Dendritic cell treated with granulocyte-macrophage colony-stimulating factor and Interleukin-4, amounts not matched to agents 40 ng/mL and 50 ng/mL, for 4 days (primary cell): ENCODE measurements around the gene BCAS3.

Source experiments
- H3K27ac Mint-ChIP-seq: one replicate; pipeline ENCODE4 v1.8.0; 2022; ENCODE audit warnings: mild to moderate bottlenecking, mixed read lengths
- H3K27me3 Mint-ChIP-seq: one replicate; pipeline ENCODE4 v1.8.0; 2022; ENCODE audit warnings: mild to moderate bottlenecking, mixed read lengths
- H3K36me3 Mint-ChIP-seq: one replicate; pipeline ENCODE4 v1.8.0; 2022; ENCODE audit warnings: low read depth, mixed read lengths
- H3K4me1 Mint-ChIP-seq: one replicate; pipeline ENCODE4 v1.8.0; 2022; ENCODE audit warnings: low read depth, mixed read lengths
- H3K4me3 Mint-ChIP-seq: one replicate; pipeline ENCODE4 v1.8.0; 2022; ENCODE audit warnings: mild to moderate bottlenecking, moderate library complexity, mixed read lengths
- H3K9me3 Mint-ChIP-seq: one replicate; pipeline ENCODE4 v1.8.0; 2022; ENCODE audit warnings: mixed read lengths
- intact Hi-C: fragments of 100-400 bp; cut with micrococcal nuclease; formaldehyde crosslinking; loops from one replicate; pipeline ENCODE4 v1.15.0; 2022

Gene BCAS3

GRCh38 chr17:60939318-60939717 lies 261.7 kb downstream of the BCAS3 start:
- Mint-ChIP-seq H3K4me3 (no peak overlapping the region), H3K36me3 (no peaks in the 10 kb centered on the region), H3K9me3 (no peaks in the 10 kb centered on the region), H3K27me3 (no peaks in the 10 kb centered on the region), H3K27ac (no peak overlapping the region), H3K4me1 (no peaks in the 10 kb centered on the region)
- intact Hi-C loops = no loop called here

GRCh38 chr17:60941028-60941427 lies 263.4 kb downstream of the BCAS3 start:
- Mint-ChIP-seq H3K4me1 (no peaks in the 10 kb centered on the region), H3K9me3 (no peaks in the 10 kb centered on the region), H3K27ac (no peak overlapping the region), H3K27me3 (no peaks in the 10 kb centered on the region), H3K4me3 (no peak overlapping the region), H3K36me3 (no peaks in the 10 kb centered on the region)
- intact Hi-C loops = no loop called here

GRCh38 chr17:60941571-60941970 lies 263.9 kb downstream of the BCAS3 start:
- H3K9me3 Mint-ChIP-seq = no peaks in the 10 kb centered on the region
- H3K36me3 Mint-ChIP-seq = no peaks in the 10 kb centered on the region
- no peaks in the 10 kb centered on the region for H3K4me1 Mint-ChIP-seq
- intact Hi-C loops = no loop called here
- no peak overlapping the region for H3K27ac Mint-ChIP-seq
- no peaks in the 10 kb centered on the region for H3K27me3 Mint-ChIP-seq
- no peak overlapping the region for H3K4me3 Mint-ChIP-seq

- no peaks in the 10 kb centered on the region for H3K9me3 Mint-ChIP-seq
- no peak overlapping the region for H3K4me3 Mint-ChIP-seq
- no peaks in the 10 kb centered on the region for H3K36me3 Mint-ChIP-seq
- no peak overlapping the region for H3K27ac Mint-ChIP-seq
- intact Hi-C loops = no loop called here
- no peaks in the 10 kb centered on the region for H3K4me1 Mint-ChIP-seq
- no peaks in the 10 kb centered on the region for H3K27me3 Mint-ChIP-seq
Measured at GRCh38 chr17:60944751-60945150, 267.1 kb downstream of the BCAS3 start.

GRCh38 chr17:60947100-60947499 lies 269.4 kb downstream of the BCAS3 start:
- H3K4me1 Mint-ChIP-seq = no peaks in the 10 kb centered on the region
- H3K36me3 Mint-ChIP-seq = no peaks in the 10 kb centered on the region
- intact Hi-C loops = no loop called here
- H3K27ac Mint-ChIP-seq = no peak overlapping the region
- no peak overlapping the region for H3K4me3 Mint-ChIP-seq
- H3K9me3 Mint-ChIP-seq = no peaks in the 10 kb centered on the region
- no peaks in the 10 kb centered on the region for H3K27me3 Mint-ChIP-seq

- Mint-ChIP-seq H3K9me3 (no peaks in the 10 kb centered on the region), H3K27me3 (no peaks in the 10 kb centered on the region), H3K4me1 (no peaks in the 10 kb centered on the region), H3K27ac (no peak overlapping the region), H3K36me3 (no peaks in the 10 kb centered on the region), H3K4me3 (no peak overlapping the region)
- intact Hi-C loops = no loop called here
Measured at GRCh38 chr17:60947543-60947942, 269.9 kb downstream of the BCAS3 start.

GRCh38 chr17:60952747-60953146 lies 275.1 kb downstream of the BCAS3 start:
- H3K9me3 Mint-ChIP-seq = no peaks in the 10 kb centered on the region
- H3K36me3 Mint-ChIP-seq = no peaks in the 10 kb centered on the region
- no peak overlapping the region for H3K4me3 Mint-ChIP-seq
- H3K27ac Mint-ChIP-seq = no peak overlapping the region
- intact Hi-C loops = no loop called here
- no peaks in the 10 kb centered on the region for H3K27me3 Mint-ChIP-seq
- no peaks in the 10 kb centered on the region for H3K4me1 Mint-ChIP-seq

- H3K4me1 Mint-ChIP-seq = no peaks in the 10 kb centered on the region
- no peak overlapping the region for H3K4me3 Mint-ChIP-seq
- H3K27ac Mint-ChIP-seq = no peak overlapping the region
- peaks cover 14% of the 10 kb centered on the region for H3K9me3 Mint-ChIP-seq
- intact Hi-C loops = no loop called here
- H3K27me3 Mint-ChIP-seq = no peaks in the 10 kb centered on the region
- H3K36me3 Mint-ChIP-seq = peaks cover 12% of the 10 kb centered on the region
Measured at GRCh38 chr17:60959011-60959410, 281.4 kb downstream of the BCAS3 start.

GRCh38 chr17:60959696-60960095 lies 282.0 kb downstream of the BCAS3 start:
- H3K36me3 Mint-ChIP-seq = peaks cover 12% of the 10 kb centered on the region
- no peak overlapping the region for H3K27ac Mint-ChIP-seq
- intact Hi-C loops = no loop called here

GRCh38 chr17:60960398-60961065 lies 282.9 kb downstream of the BCAS3 start:
- Mint-ChIP-seq H3K9me3 (peaks cover 20% of the 10 kb centered on the region), H3K27ac (no peak overlapping the region), H3K4me3 (no peak overlapping the region), H3K36me3 (peaks cover 12% of the 10 kb centered on the region), H3K27me3 (no peaks in the 10 kb centered on the region), H3K4me1 (no peaks in the 10 kb centered on the region)
- intact Hi-C loops = no loop called here

More at GRCh38 chr17:60959696-60960095, 282.0 kb downstream of the BCAS3 start:
- peaks cover 20% of the 10 kb centered on the region for H3K9me3 Mint-ChIP-seq
- no peaks in the 10 kb centered on the region for H3K27me3 Mint-ChIP-seq
- no peaks in the 10 kb centered on the region for H3K4me1 Mint-ChIP-seq
- no peak overlapping the region for H3K4me3 Mint-ChIP-seq

- Mint-ChIP-seq H3K27ac (no peak overlapping the region), H3K9me3 (peaks cover 40% of the 10 kb centered on the region), H3K4me3 (no peak overlapping the region), H3K36me3 (peaks cover 12% of the 10 kb centered on the region), H3K27me3 (no peaks in the 10 kb centered on the region), H3K4me1 (no peaks in the 10 kb centered on the region)
- intact Hi-C loops = no loop called here
Measured at GRCh38 chr17:60964160-60964559, 286.5 kb downstream of the BCAS3 start.

GRCh38 chr17:60968266-60968665 lies 290.6 kb downstream of the BCAS3 start:
- Mint-ChIP-seq H3K4me1 (no peaks in the 10 kb centered on the region), H3K4me3 (no peak overlapping the region), H3K36me3 (no peaks in the 10 kb centered on the region), H3K27ac (no peak overlapping the region), H3K27me3 (no peaks in the 10 kb centered on the region), H3K9me3 (peaks cover 39% of the 10 kb centered on the region)
- intact Hi-C loops = no loop called here

GRCh38 chr17:60969500-60970037 lies 291.9 kb downstream of the BCAS3 start:
- Mint-ChIP-seq H3K9me3 (peaks cover 28% of the 10 kb centered on the region), H3K36me3 (no peaks in the 10 kb centered on the region), H3K27ac (no peak overlapping the region), H3K27me3 (no peaks in the 10 kb centered on the region), H3K4me3 (no peak overlapping the region), H3K4me1 (no peaks in the 10 kb centered on the region)
- intact Hi-C loops = no loop called here

GRCh38 chr17:60970741-60971140 lies 293.1 kb downstream of the BCAS3 start:
- Mint-ChIP-seq H3K4me3 (no peak overlapping the region), H3K9me3 (peaks cover 27% of the 10 kb centered on the region), H3K27ac (no peak overlapping the region), H3K4me1 (no peaks in the 10 kb centered on the region), H3K27me3 (no peaks in the 10 kb centered on the region), H3K36me3 (no peaks in the 10 kb centered on the region)
- intact Hi-C loops = no loop called here
